GM18508 (cell line): ENCODE results near the gene GABRA5.

Experiments
- ATAC-seq: cut with Tn5 transposase; IDR thresholded peaks from one replicate; pipeline ENCODE4 v1.9.1; 2021; ENCODE audit warnings: moderate number of reproducible peaks; ENCODE audit not compliant: insufficient read depth, unreplicated experiment

The GABRA5 gene

DNA sequence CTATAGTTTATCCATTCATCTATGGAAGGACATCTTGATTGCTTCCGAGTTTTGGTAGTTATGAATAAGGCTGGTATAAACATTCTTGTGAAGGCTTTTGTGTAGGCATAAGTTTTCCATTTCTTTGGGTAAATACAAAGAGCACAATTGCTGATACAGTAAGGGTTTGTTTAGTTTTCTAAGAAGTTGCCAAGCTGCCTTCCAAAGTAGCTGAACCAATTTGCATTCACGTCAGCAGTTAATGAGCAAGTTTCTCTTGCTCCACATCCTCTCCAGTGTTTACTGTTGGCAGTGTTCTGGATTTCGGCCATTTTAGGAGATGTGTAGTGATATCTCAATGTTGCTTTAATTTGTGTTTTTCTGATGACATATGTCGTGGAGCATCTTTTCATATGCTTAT is 34.2 kb downstream of the GABRA5 start:
- no peak for ATAC-seq

DNA sequence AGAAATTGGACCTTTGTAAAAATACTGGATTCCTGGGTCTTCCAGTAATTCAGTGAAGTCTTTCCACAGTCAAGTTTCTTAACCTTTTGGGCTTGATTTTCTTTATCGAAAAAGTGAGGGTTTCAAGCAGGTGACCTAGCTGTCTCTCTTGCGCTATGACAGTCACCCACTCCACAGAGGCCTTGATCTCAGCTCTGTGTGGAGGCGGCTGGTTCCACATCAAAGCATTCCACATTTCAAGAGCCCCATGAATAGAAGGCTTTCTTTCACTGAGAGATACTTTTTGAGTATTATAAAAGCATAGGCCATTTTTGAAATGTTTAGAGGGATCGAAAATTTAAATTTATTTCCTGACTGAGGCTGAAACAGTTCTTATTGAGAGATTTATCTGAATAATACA is 43.9 kb downstream of the GABRA5 start:
- no peak for ATAC-seq

DNA sequence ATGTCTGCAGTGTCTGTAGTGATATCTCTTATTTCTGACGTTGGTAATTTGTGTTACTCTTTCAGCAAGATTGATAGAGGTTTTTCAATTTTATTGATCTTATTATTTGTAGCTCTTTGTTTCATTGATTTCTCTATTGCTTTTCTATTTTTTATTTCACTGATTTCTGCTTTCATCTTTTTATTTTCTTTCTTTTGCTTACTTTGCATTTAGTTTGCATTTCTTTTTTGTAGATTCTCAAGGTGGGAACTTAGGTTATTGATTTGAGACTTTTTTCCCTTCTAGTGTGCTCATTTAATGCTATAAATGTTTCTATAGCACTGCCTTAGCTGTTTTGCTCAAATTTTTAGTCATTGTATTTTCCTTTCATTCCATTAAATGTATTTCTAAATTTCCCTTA is 54.6 kb downstream of the GABRA5 start:
- ATAC-seq, result no peak

- ATAC-seq, result no peak
Observed at GRCh38 chr15:26926081-26926480, 59.2 kb downstream of the GABRA5 start.

DNA sequence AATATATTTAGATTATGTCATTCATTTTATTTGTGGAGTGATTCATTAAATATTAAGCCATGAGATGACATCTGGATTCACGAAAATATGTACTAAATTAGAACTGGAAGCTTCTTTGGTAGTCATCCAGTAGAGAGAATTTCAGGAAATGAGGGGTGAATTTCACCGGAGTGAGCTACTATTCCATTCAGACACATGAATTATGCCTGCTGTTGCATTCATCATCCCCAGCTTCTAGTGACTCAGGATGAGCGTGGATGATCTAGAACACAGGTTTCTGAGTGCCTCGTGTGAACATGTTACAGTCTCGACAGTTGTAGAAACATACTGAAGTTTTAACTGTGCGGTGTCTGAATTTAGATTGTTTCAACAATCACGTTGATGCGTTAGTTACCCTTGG is 61.2 kb downstream of the GABRA5 start:
- no peak for ATAC-seq

- no peak for ATAC-seq
Observed at GRCh38 chr15:26929588-26929987, 62.7 kb downstream of the GABRA5 start.

GRCh38 chr15:26934848-26935247 is 68.0 kb downstream of the GABRA5 start:
- ATAC-seq, result no peak

- ATAC-seq, result no peak
Observed at GRCh38 chr15:26935322-26935721, 68.5 kb downstream of the GABRA5 start.

- no peak for ATAC-seq
Observed at GRCh38 chr15:26936502-26936901, 69.6 kb downstream of the GABRA5 start.

GRCh38 chr15:26937134-26937533 is 70.3 kb downstream of the GABRA5 start:
- no peak for ATAC-seq

DNA sequence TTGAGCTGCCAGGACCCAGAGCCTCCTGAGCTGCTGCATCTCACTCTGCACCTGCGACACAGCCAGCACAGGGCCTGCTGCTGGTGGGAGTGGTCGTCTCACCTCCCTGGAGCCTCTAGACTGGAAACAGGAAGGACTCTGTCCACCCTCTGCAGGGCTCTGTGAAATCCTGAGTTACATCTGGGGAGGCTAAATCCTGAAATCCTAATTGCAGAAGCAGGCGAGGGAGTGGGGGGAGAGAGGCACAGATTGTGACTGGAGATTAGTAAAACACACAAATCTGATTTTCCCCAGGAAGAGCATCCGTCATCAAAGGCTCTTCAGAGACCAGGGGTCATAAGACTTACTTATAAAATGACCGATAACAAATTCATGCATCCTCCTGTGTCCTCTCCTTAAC is 72.5 kb downstream of the GABRA5 start:
- ATAC-seq, result no peak

DNA sequence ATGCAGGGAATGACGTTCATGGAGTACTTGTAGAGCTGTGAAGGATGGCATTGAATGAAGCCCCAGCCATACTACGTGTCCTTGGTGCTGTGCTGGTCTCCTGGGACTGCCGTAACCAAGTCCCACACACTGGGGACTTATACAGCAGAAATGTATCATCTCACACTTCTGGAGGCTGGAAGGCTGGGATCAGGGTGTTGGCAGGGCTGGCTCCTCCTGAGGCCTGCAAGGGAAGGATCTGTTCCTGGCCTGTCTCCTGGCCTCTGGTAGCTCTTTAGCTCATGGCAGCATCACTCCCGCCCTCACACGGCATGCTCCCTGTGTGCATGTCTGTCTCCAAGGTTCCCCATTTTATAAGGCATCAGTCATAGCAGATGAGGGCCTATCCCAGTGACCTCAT is 74.6 kb downstream of the GABRA5 start:
- ATAC-seq, result no peak

GRCh38 chr15:26943866-26944265 is 77.0 kb downstream of the GABRA5 start:
- ATAC-seq, result no peak

GRCh38 chr15:26945046-26945445 is 78.2 kb downstream of the GABRA5 start:
- ATAC-seq, result no peak

- no peak for ATAC-seq
Observed at GRCh38 chr15:26950001-26950400, 83.1 kb downstream of the GABRA5 start.

- no peak for ATAC-seq
Observed at GRCh38 chr15:26954403-26954802, 87.5 kb downstream of the GABRA5 start.

DNA sequence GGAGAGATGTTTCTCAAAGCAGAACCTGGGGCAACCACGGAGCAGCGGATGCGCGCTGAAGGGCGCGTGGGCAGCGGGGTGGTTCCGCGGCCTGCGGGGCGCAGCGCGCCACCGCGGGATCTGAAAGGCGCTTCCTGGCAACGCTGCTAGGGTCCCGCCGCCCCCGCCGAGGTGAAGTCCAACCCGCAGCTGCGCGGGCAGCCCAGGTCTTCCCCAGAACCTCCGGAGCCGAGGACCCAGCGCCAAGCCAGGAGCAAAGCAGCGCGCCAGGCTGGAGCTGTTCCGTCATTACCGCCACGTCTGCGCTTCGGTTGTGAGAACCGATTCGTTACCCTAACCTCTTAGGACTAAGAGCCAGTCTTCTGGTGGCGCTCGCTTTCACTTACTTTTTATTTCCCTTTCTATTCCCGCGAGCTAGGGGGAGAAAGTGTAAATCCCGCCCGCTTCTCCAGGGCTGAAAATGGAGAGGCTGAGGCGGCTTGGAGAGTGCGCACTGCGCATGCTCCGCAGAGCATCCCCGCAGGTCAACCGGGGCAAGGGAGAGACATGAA is 100.9 kb downstream of the GABRA5 start:
- no peak for ATAC-seq

DNA sequence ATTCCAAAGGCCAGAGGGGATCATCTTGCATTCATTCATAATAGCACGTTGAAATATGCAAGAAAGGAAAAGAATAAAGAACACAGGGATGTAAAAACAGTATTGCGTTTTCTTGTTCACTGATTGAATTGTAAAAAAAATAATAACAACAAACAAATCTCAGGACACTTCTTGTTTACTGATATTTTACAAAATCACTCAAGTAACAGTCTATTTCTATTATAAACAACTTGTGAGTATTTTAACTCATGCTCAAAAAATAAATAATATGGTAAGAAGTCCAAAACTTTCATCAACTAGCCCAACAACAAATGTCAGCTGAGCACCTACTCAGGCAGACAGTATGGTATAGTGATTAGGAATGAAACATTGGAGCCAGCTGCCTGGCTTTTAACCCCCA is 101.9 kb downstream of the GABRA5 start:
- ATAC-seq, result no peak

- ATAC-seq, result no peak
Observed at GRCh38 chr15:26970712-26971210, 103.9 kb downstream of the GABRA5 start, which contains the start of gene GABRG3. TSS of gene GABRG3 (plus strand) at chr15:26971181.

- ATAC-seq, result no peak
Observed at GRCh38 chr15:26971271-26972018, 104.6 kb downstream of the GABRA5 start.

DNA sequence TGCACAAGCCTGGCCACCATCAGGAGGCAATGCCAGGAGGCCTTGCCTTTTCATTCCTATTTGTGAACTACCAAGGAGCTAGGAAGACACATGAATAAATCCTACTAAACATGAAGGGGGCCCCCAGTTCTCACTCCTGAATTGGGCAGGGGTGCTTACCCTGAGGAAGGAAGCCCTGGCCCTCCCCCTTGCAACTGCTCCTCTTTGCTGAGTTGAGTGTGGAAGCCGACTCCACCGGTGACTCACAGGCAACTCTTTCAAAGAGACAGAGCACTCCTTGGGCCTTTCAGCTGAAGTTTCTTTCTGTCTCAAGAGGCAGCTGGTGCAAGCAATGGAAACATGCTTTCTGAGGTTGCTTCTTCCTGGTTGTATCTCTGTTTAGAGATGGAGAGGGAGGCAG is 105.8 kb downstream of the GABRA5 start:
- no peak for ATAC-seq
